Endodermal cell (in vitro differentiated cells): ENCODE data around the gene KCNH3. TPM values are rescaled to one million over a fixed set of nuclear protein-coding genes. Genes with fewer than 3 reads are reported as not detected.

ENCODE experiments used
- DNase-seq: peaks from one replicate; pipeline ENCODE4 v3.0.0-alpha.2; 2017
- H3K27ac ChIP-seq: 2 replicates; pipeline ENCODE4 v1.5.1; 2013; ENCODE audit warnings: mild to moderate bottlenecking, low read depth, low read length, moderate library complexity
- H3K27me3 ChIP-seq: 2 replicates; pipeline ENCODE4 v1.6.1; 2013; ENCODE audit warnings: mild to moderate bottlenecking, low read length, moderate library complexity; ENCODE audit not compliant: insufficient read depth, control insufficient read depth, poor library complexity, severe bottlenecking
- H3K36me3 ChIP-seq: 2 replicates; pipeline ENCODE4 v1.7.0; 2013; ENCODE audit warnings: mild to moderate bottlenecking, low read length, moderate library complexity; ENCODE audit not compliant: control insufficient read depth, insufficient read depth
- H3K4me1 ChIP-seq: one replicate; pipeline ENCODE4 v1.7.0; 2013; ENCODE audit warnings: low read length; ENCODE audit not compliant: control insufficient read depth, insufficient read depth
- H3K4me3 ChIP-seq: 2 replicates; pipeline ENCODE4 v1.5.1; 2013; ENCODE audit warnings: mild to moderate bottlenecking, low read length, moderate library complexity
- H3K9ac ChIP-seq: 2 replicates; pipeline ENCODE4 v1.6.1; 2013; ENCODE audit warnings: mild to moderate bottlenecking, low read length, moderate library complexity; ENCODE audit not compliant: poor library complexity, severe bottlenecking; ENCODE audit errors: extremely low read depth
- H3K9me3 ChIP-seq: 2 replicates; pipeline ENCODE4 v1.6.1; 2013; ENCODE audit warnings: mild to moderate bottlenecking, low read length, moderate library complexity; ENCODE audit not compliant: control insufficient read depth
- H3K27ac Mint-ChIP-seq: 2 replicates; pipeline ENCODE4 v1.8.0; 2020; ENCODE audit warnings: mixed read lengths
- H3K27me3 Mint-ChIP-seq: 2 replicates; pipeline ENCODE4 v1.8.0; 2021; ENCODE audit warnings: mild to moderate bottlenecking, mixed read lengths; ENCODE audit not compliant: insufficient read depth
- H3K36me3 Mint-ChIP-seq: 2 replicates; pipeline ENCODE4 v1.8.0; 2020; ENCODE audit warnings: low read depth, mixed read lengths
- H3K4me1 Mint-ChIP-seq: 2 replicates; pipeline ENCODE4 v1.8.0; 2020; ENCODE audit warnings: mixed read lengths
- H3K4me3 Mint-ChIP-seq: 2 replicates; pipeline ENCODE4 v1.8.0; 2020; ENCODE audit warnings: mild to moderate bottlenecking, moderate library complexity, mixed read lengths
- H3K9me3 Mint-ChIP-seq: 2 replicates; pipeline ENCODE4 v1.8.0; 2020; ENCODE audit warnings: mild to moderate bottlenecking, mixed read lengths
- WGBS, 2 experiments: methylation state at CpG; one replicate each; pipeline versions ENCODE4 v1.1.5 to v1.1.7; 2013; ENCODE audit warnings: missing lambda C conversion rate in 2 of 2, mixed read lengths in 1 of 2; ENCODE audit not compliant: insufficient coverage in 1 of 2, insufficient read length in 1 of 2; 5-methylcytosine and 5-hydroxymethylcytosine counted together
- total RNA-seq, 2 donors: library from RNA; stranded (reverse); fragmentation: NEBNext Ultra II Directional in 1 of 2; extraction: Animal tissue kit (Norgen Biotek cat#: 25700) in 1 of 2; gene quantifications; 2 replicates in 1 of 2; 3 replicates in 1 of 2; pipeline ENCODE4 v1.2.1, GENCODE V29; 2021
- TF ChIP-seq, protein P1 (sequence below): fragments of 200-600 bp; sonication (generic); conservative IDR thresholded peaks from 2 replicates; pipeline ENCODE4 v1.5.0; 2021; ENCODE audit warnings: antibody characterized with exemption, mild to moderate bottlenecking

The KCNH3 gene
- total RNA-seq, 2 donors from 2014 or later, result 1.00 to 1.5 TPM

DNA sequence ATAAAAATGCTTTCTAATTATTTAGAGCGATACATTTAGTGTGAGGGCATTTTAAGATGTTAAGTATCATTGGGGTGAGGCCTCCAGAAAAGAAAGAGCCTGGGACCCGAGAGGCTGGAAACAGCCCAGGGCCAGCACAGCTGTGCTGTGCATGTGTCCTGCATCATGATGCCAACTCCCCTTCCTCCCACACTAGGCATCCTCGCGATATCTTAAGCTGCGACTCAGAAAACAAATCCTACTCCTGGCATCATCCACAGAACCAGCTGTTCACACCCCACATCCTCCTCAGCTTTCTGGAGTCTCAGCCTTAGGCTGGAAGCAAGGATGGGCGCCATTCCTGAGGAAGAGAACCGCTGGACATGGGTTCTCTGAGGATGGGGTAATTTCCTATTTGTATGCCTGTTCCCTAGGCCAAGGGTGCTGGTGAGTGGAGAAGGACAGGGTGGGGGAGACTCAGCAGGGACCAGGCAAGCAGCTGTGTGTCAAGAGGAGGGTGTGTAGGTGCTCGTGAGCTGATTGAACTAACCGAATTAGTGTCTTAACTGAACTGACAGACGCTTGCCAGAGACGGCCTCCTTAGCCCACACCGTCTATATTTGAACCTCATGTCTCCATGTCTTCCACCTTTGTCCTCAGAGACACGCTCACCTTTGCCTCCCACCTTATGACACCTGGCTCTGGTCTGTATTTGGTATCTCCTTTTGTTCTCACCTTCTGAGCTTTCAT is 44.7 kb downstream of the KCNH3 start:
- H3K4me3 Mint-ChIP-seq, result no peak overlapping the region
- peaks cover 16% of the 10 kb centered on the region for H3K36me3 Mint-ChIP-seq
- Histone ChIP-seq H3K36me3 (peaks cover 5% of the 10 kb centered on the region), H3K27ac (no peak overlapping the region), H3K27me3 (no peaks in the 10 kb centered on the region), H3K9ac (no peak overlapping the region), H3K9me3 (no peaks in the 10 kb centered on the region), H3K4me3 (no peak overlapping the region), H3K4me1 (no peaks in the 10 kb centered on the region)
- no peak overlapping the region for H3K27ac Mint-ChIP-seq
- no peak for DNase-seq
- TF ChIP-seq, protein P1, sequence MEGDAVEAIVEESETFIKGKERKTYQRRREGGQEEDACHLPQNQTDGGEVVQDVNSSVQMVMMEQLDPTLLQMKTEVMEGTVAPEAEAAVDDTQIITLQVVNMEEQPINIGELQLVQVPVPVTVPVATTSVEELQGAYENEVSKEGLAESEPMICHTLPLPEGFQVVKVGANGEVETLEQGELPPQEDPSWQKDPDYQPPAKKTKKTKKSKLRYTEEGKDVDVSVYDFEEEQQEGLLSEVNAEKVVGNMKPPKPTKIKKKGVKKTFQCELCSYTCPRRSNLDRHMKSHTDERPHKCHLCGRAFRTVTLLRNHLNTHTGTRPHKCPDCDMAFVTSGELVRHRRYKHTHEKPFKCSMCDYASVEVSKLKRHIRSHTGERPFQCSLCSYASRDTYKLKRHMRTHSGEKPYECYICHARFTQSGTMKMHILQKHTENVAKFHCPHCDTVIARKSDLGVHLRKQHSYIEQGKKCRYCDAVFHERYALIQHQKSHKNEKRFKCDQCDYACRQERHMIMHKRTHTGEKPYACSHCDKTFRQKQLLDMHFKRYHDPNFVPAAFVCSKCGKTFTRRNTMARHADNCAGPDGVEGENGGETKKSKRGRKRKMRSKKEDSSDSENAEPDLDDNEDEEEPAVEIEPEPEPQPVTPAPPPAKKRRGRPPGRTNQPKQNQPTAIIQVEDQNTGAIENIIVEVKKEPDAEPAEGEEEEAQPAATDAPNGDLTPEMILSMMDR, result no peak
- no peaks in the 10 kb centered on the region for H3K27me3 Mint-ChIP-seq
- WGBS, 2 experiments, result 93 to 96% methylated on average over 7 to 13 of the region's 13 CpGs
- no peaks in the 10 kb centered on the region for H3K9me3 Mint-ChIP-seq
- H3K4me1 Mint-ChIP-seq, result peaks cover 7% of the 10 kb centered on the region

DNA sequence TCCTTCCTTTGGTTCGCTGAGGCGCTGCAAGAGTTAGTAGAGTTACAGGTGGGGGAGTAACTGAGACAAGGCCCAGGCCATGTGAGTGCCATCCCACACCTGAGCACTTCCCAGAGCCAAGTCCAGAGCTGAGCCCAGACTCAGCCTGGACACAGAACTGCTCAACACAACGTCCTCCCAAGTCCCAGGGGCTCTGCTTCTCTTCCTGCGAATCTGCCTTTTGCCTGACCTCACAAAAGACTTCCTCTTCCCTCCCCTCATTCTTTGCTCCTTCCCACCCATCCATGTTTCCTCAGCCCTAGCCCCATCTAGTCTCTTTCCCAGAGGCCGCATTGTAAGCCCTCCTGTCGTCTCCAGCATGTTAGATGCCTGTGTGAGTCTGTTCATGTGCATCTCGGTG is 45.8 kb downstream of the KCNH3 start:
- H3K4me3 ChIP-seq, result no peak overlapping the region
- no peak overlapping the region for H3K27ac ChIP-seq
- 88 to 89% methylated on average over 6 to 7 of the region's 7 CpGs for WGBS, 2 experiments
- TF ChIP-seq, protein P1, result no peak
- peaks cover 16% of the 10 kb centered on the region for H3K36me3 Mint-ChIP-seq
- no peak overlapping the region for H3K4me3 Mint-ChIP-seq
- no peak for DNase-seq
- peaks cover 5% of the 10 kb centered on the region for H3K36me3 ChIP-seq
- no peaks in the 10 kb centered on the region for H3K27me3 Mint-ChIP-seq
- H3K4me1 ChIP-seq, result no peaks in the 10 kb centered on the region
- H3K9ac ChIP-seq, result no peak overlapping the region
- H3K27me3 ChIP-seq, result no peaks in the 10 kb centered on the region
- no peaks in the 10 kb centered on the region for H3K9me3 Mint-ChIP-seq
- H3K27ac Mint-ChIP-seq, result peak overlapping the region; percentile 33
- H3K9me3 ChIP-seq, result no peaks in the 10 kb centered on the region
- peaks cover 4% of the 10 kb centered on the region for H3K4me1 Mint-ChIP-seq

DNA sequence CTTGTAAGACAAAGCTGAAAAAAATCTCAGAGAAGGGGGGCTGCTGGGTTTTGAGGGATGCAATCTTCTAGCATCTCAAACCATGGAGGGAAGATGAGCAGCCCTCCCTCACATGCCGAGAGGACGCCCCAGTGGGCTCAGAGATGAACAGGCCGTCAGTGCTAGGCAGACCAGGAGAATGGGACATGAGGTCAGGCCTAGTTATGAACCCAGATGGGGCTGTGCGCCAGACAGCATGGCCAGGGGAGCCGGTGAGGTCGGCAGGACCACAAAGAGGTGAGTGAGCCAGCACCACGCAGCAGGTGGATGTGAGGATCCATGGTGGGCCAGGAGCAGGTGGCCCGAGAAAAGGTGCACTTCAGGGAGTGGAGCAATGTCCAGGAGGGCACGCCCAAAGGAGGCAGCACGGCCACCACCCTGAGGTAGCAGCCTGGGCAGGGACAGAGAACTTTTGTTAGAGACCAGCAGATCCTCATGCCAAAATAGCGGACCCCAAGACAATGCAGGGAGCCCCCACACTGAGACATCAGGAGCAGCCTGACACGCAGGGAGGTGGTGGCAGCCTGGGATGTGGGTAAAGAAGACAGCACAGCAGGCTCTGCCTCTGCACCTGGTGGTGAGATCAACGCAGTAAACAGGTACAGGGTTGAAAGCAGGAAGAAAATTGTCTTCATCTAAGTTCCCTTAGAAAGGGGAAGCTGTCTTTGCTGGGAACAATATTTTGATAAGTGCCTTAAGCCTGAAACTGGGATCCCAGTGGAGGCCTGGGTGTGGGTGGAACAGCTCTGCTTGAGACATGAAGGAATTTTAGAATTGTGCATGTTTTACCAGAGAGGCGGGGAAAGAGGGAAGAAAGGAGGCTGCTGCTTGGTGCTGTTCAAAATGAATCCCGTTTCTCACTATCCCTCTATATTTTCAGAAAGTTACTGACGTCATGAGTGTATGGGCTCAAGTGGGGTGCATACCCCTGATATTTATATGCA is 46.9 kb downstream of the KCNH3 start:
- H3K4me1 ChIP-seq, result no peaks in the 10 kb centered on the region
- WGBS, 2 experiments, result 83 to 93% methylated on average over 12 to 16 of the region's 16 CpGs
- no peaks in the 10 kb centered on the region for H3K27me3 ChIP-seq
- H3K4me3 ChIP-seq, result no peak overlapping the region
- no peak overlapping the region for H3K27ac ChIP-seq
- H3K27me3 Mint-ChIP-seq, result no peaks in the 10 kb centered on the region
- DNase-seq, result no peak
- no peak overlapping the region for H3K27ac Mint-ChIP-seq
- no peak overlapping the region for H3K4me3 Mint-ChIP-seq
- H3K9ac ChIP-seq, result no peak overlapping the region
- no peaks in the 10 kb centered on the region for H3K9me3 Mint-ChIP-seq
- no peaks in the 10 kb centered on the region for H3K9me3 ChIP-seq
- no peaks in the 10 kb centered on the region for H3K4me1 Mint-ChIP-seq
- peaks cover 5% of the 10 kb centered on the region for H3K36me3 ChIP-seq
- TF ChIP-seq, protein P1, result no peak
- H3K36me3 Mint-ChIP-seq, result peaks cover 17% of the 10 kb centered on the region
